ENCODE measurements around the gene RASA3. TPM values are rescaled to one million over a fixed set of nuclear protein-coding genes. Genes with fewer than 3 reads are reported as not detected.
A peak's percentile ranks its signal among the peaks of the same experiment; 100 is the strongest.

The RASA3 gene
- total and polyA plus RNA-seq, 2 of the 4 experiments (the other 2 are of a cell fraction), result 21.0 to 31.4 TPM

DNA sequence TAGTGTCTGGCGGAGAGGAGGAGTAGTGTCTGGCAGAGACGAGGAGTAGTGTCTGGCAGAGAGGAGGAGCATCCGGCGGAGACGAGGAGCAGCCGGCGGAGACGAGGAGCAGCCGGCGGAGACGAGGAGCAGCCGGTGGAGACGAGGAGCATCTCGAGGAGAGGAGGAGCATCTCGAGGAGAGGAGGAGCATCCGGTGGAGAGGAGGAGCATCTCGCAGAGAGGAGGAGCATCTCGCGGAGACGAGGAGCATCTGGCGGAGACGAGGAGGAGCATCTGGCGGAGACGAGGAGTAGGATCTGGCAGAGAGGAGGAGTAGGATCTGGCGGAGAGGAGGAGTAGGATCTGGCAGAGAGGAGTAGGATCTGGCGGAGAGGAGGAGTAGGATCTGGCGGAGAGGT, 176.7 kb downstream of the RASA3 start:
- Histone ChIP-seq H4K91ac (ENCODE audit: insufficient read depth, low read depth, low read length) (no peak overlapping the region), H3K56ac (ENCODE audit: extremely low read depth, insufficient read depth, low read length) (no peak overlapping the region)
- DNase-seq, result no peak

More for the DNA sequence above, 176.7 kb downstream of the RASA3 start:
- no peak for ATAC-seq (ENCODE audit: low read depth)
- Histone ChIP-seq H3K36me3 (ENCODE audit: control insufficient read depth, insufficient read depth, low read length) (peaks cover 33% of the 10 kb centered on the region), H3K4me3 (ENCODE audit: insufficient read depth, low read depth, low read length) (no peak overlapping the region), H4K8ac (ENCODE audit: low read depth in 2 of 2, low read length in 2 of 2) (no peak overlapping the region), H2AK5ac (ENCODE audit: low read depth, low read length) (no peak overlapping the region), H4K5ac (ENCODE audit: low read depth, low read length) (no peak overlapping the region), H3K18ac (ENCODE audit: low read depth, low read length) (no peak overlapping the region), H3K14ac (replicated peaks; ENCODE audit: low read depth, low read length) (no peak overlapping the region), H3K79me1 (ENCODE audit: low read depth in 1 of 2, low read length in 2 of 2) (peaks cover 0 to 19% of the 10 kb centered on the region in 2 experiments; a peak in 2 of 4 replicates), H2BK15ac (ENCODE audit: low read depth, low read length) (no peak overlapping the region), H3K27me3 (ENCODE audit: control insufficient read depth, insufficient read depth, low read length) (no peaks in the 10 kb centered on the region), H2AFZ (replicated peaks; ENCODE audit: low read length, poor library complexity) (no peak overlapping the region), H2BK5ac (ENCODE audit: low read depth, low read length, poor library complexity, severe bottlenecking) (no peak overlapping the region), H3K23ac (ENCODE audit: low read depth, low read length) (no peak overlapping the region), H3K4me2 (ENCODE audit: low read depth, low read length) (no peak overlapping the region), H2BK120ac (ENCODE audit: low read depth, low read length) (no peak overlapping the region), H2AK9ac (replicated peaks; ENCODE audit: low read depth, low read length, poor library complexity) (no peak overlapping the region), H3K9me3 (ENCODE audit: control insufficient read depth, insufficient read depth, low read length) (peaks cover 20% of the 10 kb centered on the region), H3K4me1 (ENCODE audit: control insufficient read depth, insufficient read depth, low read length) (peaks cover 3% of the 10 kb centered on the region; the same call in 1 of the 2 replicates), H4K20me1 (ENCODE audit: insufficient read depth, low read length) (peaks cover 8% of the 10 kb centered on the region), H3K4ac (ENCODE audit: low read depth, low read length) (no peak overlapping the region), H3K9me1 (ENCODE audit: insufficient read depth, low read length) (no peaks in the 10 kb centered on the region), H2BK20ac (ENCODE audit: low read depth, low read length) (no peak overlapping the region), H3K9ac (ENCODE audit: low read depth, low read length) (no peak overlapping the region), H3K27ac (ENCODE audit: insufficient read depth, low read length) (no peak overlapping the region)
- in situ Hi-C loops (cut with MboI; ENCODE audit: low sequenced_read_pairs) (no loop called here), intact Hi-C loops (cut with micrococcal nuclease) (no loop called here), dilution Hi-C loops (cut with HindIII; ENCODE audit: low sequenced_read_pairs, unreplicated experiment) (no loop called here)
- TF ChIP-seq, protein P1, sequence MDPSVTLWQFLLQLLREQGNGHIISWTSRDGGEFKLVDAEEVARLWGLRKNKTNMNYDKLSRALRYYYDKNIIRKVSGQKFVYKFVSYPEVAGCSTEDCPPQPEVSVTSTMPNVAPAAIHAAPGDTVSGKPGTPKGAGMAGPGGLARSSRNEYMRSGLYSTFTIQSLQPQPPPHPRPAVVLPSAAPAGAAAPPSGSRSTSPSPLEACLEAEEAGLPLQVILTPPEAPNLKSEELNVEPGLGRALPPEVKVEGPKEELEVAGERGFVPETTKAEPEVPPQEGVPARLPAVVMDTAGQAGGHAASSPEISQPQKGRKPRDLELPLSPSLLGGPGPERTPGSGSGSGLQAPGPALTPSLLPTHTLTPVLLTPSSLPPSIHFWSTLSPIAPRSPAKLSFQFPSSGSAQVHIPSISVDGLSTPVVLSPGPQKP (IDR thresholded peaks at IDR 0.05; ENCODE audit: borderline replicate concordance, low read depth, low read length), result no peak
- TF ChIP-seq POLR2A (IDR thresholded peaks at IDR 0.05; ENCODE audit: low read depth, low read length) (no peak), RFX5 (IDR thresholded peaks at IDR 0.05; ENCODE audit: low read depth, low read length) (no peak), MAZ (IDR thresholded peaks at IDR 0.05; ENCODE audit: borderline replicate concordance, low read depth, low read length) (no peak), RAD21 (IDR thresholded peaks at IDR 0.05; ENCODE audit: low read length) (no peak), BHLHE40 (IDR thresholded peaks at IDR 0.05; ENCODE audit: low read depth, low read length) (no peak), MXI1 (IDR thresholded peaks at IDR 0.05; ENCODE audit: borderline replicate concordance, low read depth, low read length) (no peak), RCOR1 (IDR thresholded peaks at IDR 0.05; ENCODE audit: insufficient replicate concordance, low read length) (no peak), FOS (IDR thresholded peaks at IDR 0.05; ENCODE audit: low read depth, low read length) (no peak), NFE2L2 (IDR thresholded peaks at IDR 0.05; ENCODE audit: low read depth, low read length) (no peak), SMC3 (IDR thresholded peaks at IDR 0.05; ENCODE audit: low read depth, low read length) (no peak), CHD1 (IDR thresholded peaks at IDR 0.05; ENCODE audit: low read depth, low read length) (no peak), CEBPB (IDR thresholded peaks at IDR 0.05; ENCODE audit: low read depth, low read length) (no peak), MAFK (IDR thresholded peaks at IDR 0.05; ENCODE audit: low read depth, low read length) (no peak)
- TF ChIP-seq, protein P2, sequence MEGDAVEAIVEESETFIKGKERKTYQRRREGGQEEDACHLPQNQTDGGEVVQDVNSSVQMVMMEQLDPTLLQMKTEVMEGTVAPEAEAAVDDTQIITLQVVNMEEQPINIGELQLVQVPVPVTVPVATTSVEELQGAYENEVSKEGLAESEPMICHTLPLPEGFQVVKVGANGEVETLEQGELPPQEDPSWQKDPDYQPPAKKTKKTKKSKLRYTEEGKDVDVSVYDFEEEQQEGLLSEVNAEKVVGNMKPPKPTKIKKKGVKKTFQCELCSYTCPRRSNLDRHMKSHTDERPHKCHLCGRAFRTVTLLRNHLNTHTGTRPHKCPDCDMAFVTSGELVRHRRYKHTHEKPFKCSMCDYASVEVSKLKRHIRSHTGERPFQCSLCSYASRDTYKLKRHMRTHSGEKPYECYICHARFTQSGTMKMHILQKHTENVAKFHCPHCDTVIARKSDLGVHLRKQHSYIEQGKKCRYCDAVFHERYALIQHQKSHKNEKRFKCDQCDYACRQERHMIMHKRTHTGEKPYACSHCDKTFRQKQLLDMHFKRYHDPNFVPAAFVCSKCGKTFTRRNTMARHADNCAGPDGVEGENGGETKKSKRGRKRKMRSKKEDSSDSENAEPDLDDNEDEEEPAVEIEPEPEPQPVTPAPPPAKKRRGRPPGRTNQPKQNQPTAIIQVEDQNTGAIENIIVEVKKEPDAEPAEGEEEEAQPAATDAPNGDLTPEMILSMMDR (conservative IDR thresholded peaks at IDR 0.05; ENCODE audit: low read depth, low read length), result no peak
- TF ChIP-seq, protein P3, sequence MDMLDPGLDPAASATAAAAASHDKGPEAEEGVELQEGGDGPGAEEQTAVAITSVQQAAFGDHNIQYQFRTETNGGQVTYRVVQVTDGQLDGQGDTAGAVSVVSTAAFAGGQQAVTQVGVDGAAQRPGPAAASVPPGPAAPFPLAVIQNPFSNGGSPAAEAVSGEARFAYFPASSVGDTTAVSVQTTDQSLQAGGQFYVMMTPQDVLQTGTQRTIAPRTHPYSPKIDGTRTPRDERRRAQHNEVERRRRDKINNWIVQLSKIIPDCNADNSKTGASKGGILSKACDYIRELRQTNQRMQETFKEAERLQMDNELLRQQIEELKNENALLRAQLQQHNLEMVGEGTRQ (IDR thresholded peaks at IDR 0.05; ENCODE audit: low read depth, low read length), result no peak
- CTCF ChIA-PET, result no interaction called here
- TSS peak; percentile 20 for BruUV-seq (replicated peaks)
- WGBS, 2 experiments (ENCODE audit: extremely low coverage in 2 of 2, insufficient read length in 1 of 2), result 94% methylated on average over 25 of the region's 27 CpGs; no CpG with 5 or more reads in 1 of the 2 experiments
- POLR2A ChIA-PET (ENCODE audit: unreplicated experiment), result no interaction called here

All from IMR-90 (cell line).